GDM1 (cell line): ENCODE measurements around the gene IER3IP1.
"Not testable (repeated sequence)": the region's sequence is repeated elsewhere in the genome, so short reads cannot be mapped to it uniquely, and the experiment has no call there.

Source experiments
- DNase-seq: peaks from one replicate; lab custom pipeline; 2025; lab: John Stamatoyannopoulos, UW

The IER3IP1 gene

GRCh38 chr18:47175898-47176575 is at the start of gene IER3IP1:
IER3IP1 (minus strand) TSS chr18:47176364; CDS start chr18:47176277, 87 bp downstream.
- peak; percentile 79 for DNase-seq

- DNase-seq, result no peak
Measured at GRCh38 chr18:47215554-47216138, 39.5 kb upstream of the IER3IP1 start.

GRCh38 chr18:47209171-47209570 is 33.0 kb upstream of the IER3IP1 start:
- DNase-seq, result no peak

GRCh38 chr18:47206945-47207637 is 30.9 kb upstream of the IER3IP1 start:
- no peak for DNase-seq

- peak; percentile 22 for DNase-seq
Measured at GRCh38 chr18:47204908-47205522, 28.9 kb upstream of the IER3IP1 start.

GRCh38 chr18:47203626-47204464 is 27.7 kb upstream of the IER3IP1 start:
- no peak for DNase-seq

GRCh38 chr18:47195961-47196360 is 19.8 kb upstream of the IER3IP1 start:
- DNase-seq, result peak; percentile 4

GRCh38 chr18:47191961-47192360 is 15.8 kb upstream of the IER3IP1 start:
- no peak for DNase-seq

GRCh38 chr18:47187721-47188120 is 11.6 kb upstream of the IER3IP1 start:
- DNase-seq, result no peak

- DNase-seq, result peak; percentile 2
Measured at GRCh38 chr18:47184419-47185050, 8.4 kb upstream of the IER3IP1 start.

- DNase-seq, result not testable (repeated sequence)
Measured at GRCh38 chr18:47182156-47182555, 6.0 kb upstream of the IER3IP1 start.

- no peak for DNase-seq
Measured at GRCh38 chr18:47180765-47181164, 4.6 kb upstream of the IER3IP1 start.

GRCh38 chr18:47179520-47179919 is 3.4 kb upstream of the IER3IP1 start:
- DNase-seq, result no peak

GRCh38 chr18:47175283-47175897 is 774 bp downstream of the IER3IP1 start:
- no peak for DNase-seq

- DNase-seq, result no peak
Measured at GRCh38 chr18:47174545-47175116, 1.5 kb downstream of the IER3IP1 start.

GRCh38 chr18:47172476-47172875 is 3.7 kb downstream of the IER3IP1 start:
- DNase-seq, result no peak

- no peak for DNase-seq
Measured at GRCh38 chr18:47168913-47169312, 7.3 kb downstream of the IER3IP1 start.

- no peak for DNase-seq
Measured at GRCh38 chr18:47168509-47168908, 7.7 kb downstream of the IER3IP1 start.

- no peak for DNase-seq
Measured at GRCh38 chr18:47166294-47166693, 9.9 kb downstream of the IER3IP1 start.

- DNase-seq, result no peak
Measured at GRCh38 chr18:47163241-47163640, 12.9 kb downstream of the IER3IP1 start.

- DNase-seq, result no peak
Measured at GRCh38 chr18:47160256-47160655, 15.9 kb downstream of the IER3IP1 start.
